H9 (cell line): ENCODE measurements around the gene FKTN. TPM values are rescaled to one million over a fixed set of nuclear protein-coding genes. Genes with fewer than 3 reads are reported as not detected.

Source experiments
- DNase-seq: peaks from one replicate; pipeline ENCODE4 v3.0.0-alpha.2; 2017
- H2AFZ ChIP-seq: one replicate; pipeline ENCODE4 v1.6.1; 2013; ENCODE audit warnings: mild to moderate bottlenecking, low read length, control low read depth, moderate library complexity
- H2AK5ac ChIP-seq: 2 replicates; pipeline ENCODE4 v1.6.1; 2013; ENCODE audit warnings: low read length, control low read depth, mixed read lengths; ENCODE audit not compliant: insufficient read length
- H2BK120ac ChIP-seq: one replicate; pipeline ENCODE4 v1.6.1; 2013; ENCODE audit warnings: low read depth, mild to moderate bottlenecking, low read length, control low read depth, inconsistent platforms; ENCODE audit not compliant: poor library complexity, severe bottlenecking
- H2BK12ac ChIP-seq: 2 replicates; pipeline ENCODE4 v1.6.1; 2013; ENCODE audit warnings: low read length, control low read depth, mixed read lengths, low read depth; ENCODE audit not compliant: insufficient read length
- H2BK15ac ChIP-seq: 2 replicates; pipeline ENCODE4 v1.6.1; 2013; ENCODE audit warnings: low read depth, low read length, control low read depth
- H2BK20ac ChIP-seq: one replicate; pipeline ENCODE4 v1.6.1; 2013; ENCODE audit warnings: low read depth, mild to moderate bottlenecking, low read length, control low read depth, inconsistent platforms; ENCODE audit not compliant: poor library complexity, severe bottlenecking
- H2BK5ac ChIP-seq: 2 replicates; pipeline ENCODE4 v1.6.1; 2013; ENCODE audit warnings: low read length, control low read depth, mixed read lengths; ENCODE audit not compliant: insufficient read length
- H3K14ac ChIP-seq: 2 replicates; pipeline ENCODE4 v1.6.1; 2013; ENCODE audit warnings: low read length, control low read depth; ENCODE audit not compliant: insufficient read depth
- H3K18ac ChIP-seq: 2 replicates; pipeline ENCODE4 v1.6.1; 2013; ENCODE audit warnings: low read depth, mild to moderate bottlenecking, mixed read lengths, low read length, control low read depth; ENCODE audit not compliant: insufficient read length
- H3K23ac ChIP-seq: 2 replicates; pipeline ENCODE4 v1.6.1; 2013; ENCODE audit warnings: low read length, control low read depth, mixed read lengths, low read depth; ENCODE audit not compliant: insufficient read length
- H3K23me2 ChIP-seq: 2 replicates; pipeline ENCODE4 v1.6.1; 2013; ENCODE audit warnings: low read depth, mild to moderate bottlenecking, mixed read lengths, low read length, control low read depth; ENCODE audit not compliant: insufficient read length, poor library complexity, severe bottlenecking
- H3K27ac ChIP-seq: 2 replicates; pipeline ENCODE4 v1.5.1; 2013; ENCODE audit warnings: low read length, control low read depth, mixed read lengths, low read depth; ENCODE audit not compliant: insufficient read length
- H3K27me3 ChIP-seq: 2 replicates; pipeline ENCODE4 v1.6.1; 2013; ENCODE audit warnings: low read length, control low read depth, inconsistent platforms; ENCODE audit not compliant: insufficient read depth
- H3K4ac ChIP-seq: 2 replicates; pipeline ENCODE4 v1.6.1; 2013; ENCODE audit warnings: low read depth, mild to moderate bottlenecking, control low read depth, inconsistent platforms, low read length, moderate library complexity
- H3K4me1 ChIP-seq: 2 replicates; pipeline ENCODE4 v1.6.1; 2013; ENCODE audit warnings: low read length, control low read depth, inconsistent platforms; ENCODE audit not compliant: insufficient read depth
- H3K4me2 ChIP-seq: 2 replicates; pipeline ENCODE4 v1.6.1; 2013; ENCODE audit warnings: low read length, control low read depth, mixed read lengths; ENCODE audit not compliant: insufficient read length, insufficient read depth
- H3K56ac ChIP-seq: 2 replicates; pipeline ENCODE4 v1.6.1; 2013; ENCODE audit warnings: low read depth, mild to moderate bottlenecking, mixed read lengths, low read length, control low read depth; ENCODE audit not compliant: insufficient read length
- H3K79me1 ChIP-seq: 2 replicates; pipeline ENCODE4 v1.6.1; 2013; ENCODE audit warnings: low read depth, mild to moderate bottlenecking, moderate library complexity, low read length, control low read depth, inconsistent platforms; ENCODE audit not compliant: insufficient read depth, poor library complexity, severe bottlenecking
- H3K79me2 ChIP-seq: 2 replicates; pipeline ENCODE4 v1.6.1; 2013; ENCODE audit warnings: low read length, control low read depth, inconsistent platforms; ENCODE audit not compliant: insufficient read depth
- H3K9ac ChIP-seq: 2 replicates; pipeline ENCODE4 v1.6.1; 2013; ENCODE audit warnings: low read length, control low read depth, mixed read lengths; ENCODE audit not compliant: insufficient read length; ENCODE audit errors: extremely low read depth
- H3K9me3 ChIP-seq: one replicate; pipeline ENCODE4 v1.6.1; 2013; ENCODE audit warnings: low read depth, low read length, inconsistent platforms; ENCODE audit not compliant: control insufficient read depth
- H3T11ph ChIP-seq: one replicate; pipeline ENCODE4 v1.6.1; 2013; ENCODE audit warnings: mild to moderate bottlenecking, low read length, control low read depth, inconsistent platforms
- H4K20me1 ChIP-seq: one replicate; pipeline ENCODE4 v1.6.1; 2013; ENCODE audit not compliant: control insufficient read depth, insufficient read length, insufficient read depth
- H4K5ac ChIP-seq: 2 replicates; pipeline ENCODE4 v1.6.1; 2013; ENCODE audit warnings: low read depth, mild to moderate bottlenecking, mixed read lengths, low read length, control low read depth; ENCODE audit not compliant: insufficient read length
- H4K8ac ChIP-seq: replicated peaks from 2 replicates; pipeline ENCODE4 v1.6.1; 2013; ENCODE audit warnings: low read length, control low read depth, mixed read lengths, low read depth; ENCODE audit not compliant: insufficient read length
- H4K91ac ChIP-seq: 2 replicates; pipeline ENCODE4 v1.6.1; 2013; ENCODE audit warnings: low read depth, mild to moderate bottlenecking, moderate library complexity, mixed read lengths, low read length, control low read depth; ENCODE audit not compliant: insufficient read length
- H3K27ac Mint-ChIP-seq, 3 experiments: 2 replicates in 2 of 3; 3 replicates in 1 of 3; pipeline ENCODE4 v1.8.0; 2020 to 2021; ENCODE audit warnings: mixed read lengths in 3 of 3, mild to moderate bottlenecking in 1 of 3, moderate library complexity in 1 of 3
- H3K27me3 Mint-ChIP-seq: 2 replicates; pipeline ENCODE4 v1.8.0; 2021; ENCODE audit warnings: low read depth, mild to moderate bottlenecking, moderate library complexity, mixed read lengths
- H3K36me3 Mint-ChIP-seq, 3 experiments: 2 replicates in 2 of 3; 3 replicates in 1 of 3; pipeline ENCODE4 v1.8.0; 2020 to 2021; ENCODE audit warnings: low read depth in 3 of 3, mixed read lengths in 3 of 3; ENCODE audit not compliant: insufficient read depth in 1 of 3
- H3K4me1 Mint-ChIP-seq, 2 experiments: 2 replicates each; pipeline ENCODE4 v1.8.0; 2020; ENCODE audit warnings: mixed read lengths in 2 of 2
- H3K4me3 Mint-ChIP-seq, 2 experiments: 2 replicates in 1 of 2; 3 replicates in 1 of 2; pipeline ENCODE4 v1.8.0; 2020 to 2021; ENCODE audit warnings: mild to moderate bottlenecking in 2 of 2, mixed read lengths in 2 of 2, moderate library complexity in 1 of 2
- H3K9me3 Mint-ChIP-seq, 2 experiments: 2 replicates in 1 of 2; 3 replicates in 1 of 2; pipeline ENCODE4 v1.8.0; 2020; ENCODE audit warnings: mild to moderate bottlenecking in 2 of 2, mixed read lengths in 2 of 2, moderate library complexity in 1 of 2
- WGBS: extraction: QIAGEN DNeasy Blood & Tissue Kit; methylation state at CpG from one replicate; pipeline ENCODE4 v1.1.7; 2013; ENCODE audit warnings: missing lambda C conversion rate, low lambda C conversion rate, mixed read lengths; ENCODE audit not compliant: insufficient read length; ENCODE audit errors: extremely low coverage; 5-methylcytosine and 5-hydroxymethylcytosine counted together
- total RNA-seq: library from RNA; stranded (reverse); gene quantifications from 2 replicates; pipeline ENCODE4 v1.2.1, GENCODE V29; 2021
- TF ChIP-seq, protein P1 (sequence below): fragments of 200-600 bp; sonication (generic); conservative IDR thresholded peaks from 3 replicates; pipeline ENCODE4 v1.8.0; 2021; ENCODE audit warnings: antibody characterized with exemption, mild to moderate bottlenecking

FKTN gene
- total RNA-seq, 1 experiment from 2014 or later, result 14.3 TPM

DNA sequence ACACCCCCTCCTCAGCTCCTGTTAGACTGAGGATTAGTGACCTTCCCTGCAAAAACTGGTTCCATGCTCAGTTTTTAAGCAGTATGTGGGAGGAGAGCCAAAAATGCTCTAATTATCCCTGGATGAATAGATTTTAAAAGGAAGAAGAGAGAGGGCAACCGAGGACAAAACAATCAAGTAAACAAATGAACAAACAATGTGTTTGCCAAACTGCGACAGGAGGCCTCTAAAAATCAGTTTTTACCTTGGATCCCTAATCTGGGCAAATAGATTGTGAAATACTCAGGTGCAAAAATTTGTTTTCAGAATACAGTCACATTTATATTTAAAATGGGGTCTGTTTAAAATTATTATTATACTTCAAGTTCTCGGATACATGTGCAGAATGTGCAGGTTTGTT, 112.8 kb downstream of the FKTN start:
- no peak overlapping the region for H2BK20ac ChIP-seq
- no peak overlapping the region for H2BK120ac ChIP-seq
- no peak overlapping the region for H3K9ac ChIP-seq
- H4K5ac ChIP-seq, result no peak overlapping the region
- H3K4ac ChIP-seq, result no peak overlapping the region
- no peak overlapping the region for H4K8ac ChIP-seq
- no peak overlapping the region for H3K23ac ChIP-seq
- no peaks in the 10 kb centered on the region for H3K79me2 ChIP-seq
- DNase-seq, result no peak
- H3K27me3 ChIP-seq, result no peaks in the 10 kb centered on the region
- no peaks in the 10 kb centered on the region for H3K79me1 ChIP-seq
- H3K23me2 ChIP-seq, result no peaks in the 10 kb centered on the region
- H3K14ac ChIP-seq, result no peak overlapping the region
- no peak overlapping the region for H3K27ac ChIP-seq
- Mint-ChIP-seq H3K9me3 (no peaks in the 10 kb centered on the region), H3K27me3 (no peaks in the 10 kb centered on the region; the same call in 1 of the 2 replicates), H3K4me1 (peaks cover 7 to 27% of the 10 kb centered on the region in 2 experiments; a peak in 3 of 4 replicates), H3K36me3 (no peaks in the 10 kb centered on the region), H3K27ac (no peak overlapping the region), H3K4me3 (no peak overlapping the region)
- H2AK5ac ChIP-seq, result no peak overlapping the region
- H3K56ac ChIP-seq, result no peak overlapping the region
- no peak overlapping the region for H2BK15ac ChIP-seq
- H3K9me3 ChIP-seq, result no peaks in the 10 kb centered on the region
- H3K4me1 ChIP-seq, result no peaks in the 10 kb centered on the region
- no peaks in the 10 kb centered on the region for H4K20me1 ChIP-seq
- no peak overlapping the region for H2BK5ac ChIP-seq
- WGBS, result no CpG with 5 or more reads among the region's 3 CpGs
- H3K4me2 ChIP-seq, result no peak overlapping the region
- H2BK12ac ChIP-seq, result no peak overlapping the region
- no peak overlapping the region for H3T11ph ChIP-seq
- H2AFZ ChIP-seq, result no peak overlapping the region
- TF ChIP-seq, protein P1, sequence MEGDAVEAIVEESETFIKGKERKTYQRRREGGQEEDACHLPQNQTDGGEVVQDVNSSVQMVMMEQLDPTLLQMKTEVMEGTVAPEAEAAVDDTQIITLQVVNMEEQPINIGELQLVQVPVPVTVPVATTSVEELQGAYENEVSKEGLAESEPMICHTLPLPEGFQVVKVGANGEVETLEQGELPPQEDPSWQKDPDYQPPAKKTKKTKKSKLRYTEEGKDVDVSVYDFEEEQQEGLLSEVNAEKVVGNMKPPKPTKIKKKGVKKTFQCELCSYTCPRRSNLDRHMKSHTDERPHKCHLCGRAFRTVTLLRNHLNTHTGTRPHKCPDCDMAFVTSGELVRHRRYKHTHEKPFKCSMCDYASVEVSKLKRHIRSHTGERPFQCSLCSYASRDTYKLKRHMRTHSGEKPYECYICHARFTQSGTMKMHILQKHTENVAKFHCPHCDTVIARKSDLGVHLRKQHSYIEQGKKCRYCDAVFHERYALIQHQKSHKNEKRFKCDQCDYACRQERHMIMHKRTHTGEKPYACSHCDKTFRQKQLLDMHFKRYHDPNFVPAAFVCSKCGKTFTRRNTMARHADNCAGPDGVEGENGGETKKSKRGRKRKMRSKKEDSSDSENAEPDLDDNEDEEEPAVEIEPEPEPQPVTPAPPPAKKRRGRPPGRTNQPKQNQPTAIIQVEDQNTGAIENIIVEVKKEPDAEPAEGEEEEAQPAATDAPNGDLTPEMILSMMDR, result no peak
- H3K18ac ChIP-seq, result no peak overlapping the region
- no peak overlapping the region for H4K91ac ChIP-seq
